Adrenal gland (tissue), 5 donors: ENCODE measurements around the gene TMEM132D.

ENCODE experiments used
- POLR2A ChIP-seq, 2 donors: fragments of 450-650 bp; IDR thresholded peaks; one replicate each; pipeline ENCODE4 v1.6.1; 2017; ENCODE audit warnings: antibody characterized with exemption in 2 of 2, mild to moderate bottlenecking in 2 of 2, moderate library complexity in 1 of 2
- TF ChIP-seq, protein P1 (sequence below), 6 experiments: fragments of 450-650 bp in 4 of 6; fragments of 200-600 bp in 2 of 6; sonication (generic) in 1 of 6; IDR thresholded peaks; 1 replicate in 5 of 6; 2 replicates in 1 of 6; pipeline versions ENCODE4 v1.5.1 to v1.8.0; 2016 to 2021; ENCODE audit warnings: antibody characterized with exemption in 6 of 6, mild to moderate bottlenecking in 2 of 6, moderate library complexity in 1 of 6
- donor health status: DM: no; HTN: no; CAD: no.

DNA sequence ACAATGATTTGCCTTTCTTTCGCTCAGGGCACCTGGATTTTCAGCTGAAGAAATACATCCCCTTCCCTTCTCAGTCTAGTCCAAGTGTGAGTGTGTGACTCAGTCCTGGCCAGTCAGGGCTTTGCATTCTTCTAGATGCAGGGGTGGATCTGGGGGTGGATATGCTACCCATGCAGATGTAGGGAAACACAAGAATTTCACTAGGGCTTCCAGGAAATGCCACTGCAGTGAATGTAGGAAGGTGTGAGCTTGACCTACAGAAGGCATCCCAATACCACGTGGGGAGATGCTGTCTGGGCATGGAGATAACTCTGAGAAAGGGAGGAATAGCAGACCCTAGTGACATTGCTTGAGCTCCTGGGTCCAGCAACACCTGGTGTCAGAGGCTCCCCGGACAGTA lies 646.3 kb downstream of the TMEM132D start:
- TF ChIP-seq, protein P1, sequence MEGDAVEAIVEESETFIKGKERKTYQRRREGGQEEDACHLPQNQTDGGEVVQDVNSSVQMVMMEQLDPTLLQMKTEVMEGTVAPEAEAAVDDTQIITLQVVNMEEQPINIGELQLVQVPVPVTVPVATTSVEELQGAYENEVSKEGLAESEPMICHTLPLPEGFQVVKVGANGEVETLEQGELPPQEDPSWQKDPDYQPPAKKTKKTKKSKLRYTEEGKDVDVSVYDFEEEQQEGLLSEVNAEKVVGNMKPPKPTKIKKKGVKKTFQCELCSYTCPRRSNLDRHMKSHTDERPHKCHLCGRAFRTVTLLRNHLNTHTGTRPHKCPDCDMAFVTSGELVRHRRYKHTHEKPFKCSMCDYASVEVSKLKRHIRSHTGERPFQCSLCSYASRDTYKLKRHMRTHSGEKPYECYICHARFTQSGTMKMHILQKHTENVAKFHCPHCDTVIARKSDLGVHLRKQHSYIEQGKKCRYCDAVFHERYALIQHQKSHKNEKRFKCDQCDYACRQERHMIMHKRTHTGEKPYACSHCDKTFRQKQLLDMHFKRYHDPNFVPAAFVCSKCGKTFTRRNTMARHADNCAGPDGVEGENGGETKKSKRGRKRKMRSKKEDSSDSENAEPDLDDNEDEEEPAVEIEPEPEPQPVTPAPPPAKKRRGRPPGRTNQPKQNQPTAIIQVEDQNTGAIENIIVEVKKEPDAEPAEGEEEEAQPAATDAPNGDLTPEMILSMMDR (IDR thresholded peaks at IDR 0.05): no peak
- TF ChIP-seq POLR2A (IDR thresholded peaks at IDR 0.05): no peak
